PFSK-1 (cell line): ENCODE data around the gene MAP6D1.

ENCODE experiments used
- FOXP2 ChIP-seq: optimal IDR thresholded peaks from 2 replicates; pipeline ENCODE3; 2011; ENCODE audit warnings: borderline replicate concordance, control low read depth, inconsistent platforms; ENCODE audit not compliant: insufficient read depth; ENCODE audit errors: extremely low read length, extremely low read depth
- POLR2AphosphoS5 ChIP-seq: IDR thresholded peaks from 2 replicates; pipeline ENCODE4 v1.6.1; 2012; ENCODE audit warnings: low read depth, mild to moderate bottlenecking, control low read depth, low read length, moderate library complexity
- REST ChIP-seq, 2 experiments: IDR thresholded peaks; 2 replicates each; pipeline versions ENCODE4 v1.6.1 to v1.8.0; 2011 to 2012; ENCODE audit warnings: low read depth in 2 of 2, low read length in 2 of 2, control low read depth in 1 of 2, inconsistent platforms in 1 of 2, mild to moderate bottlenecking in 1 of 2, moderate library complexity in 1 of 2; ENCODE audit not compliant: insufficient read depth in 1 of 2
- SIN3A ChIP-seq: IDR thresholded peaks from 2 replicates; pipeline ENCODE4 v1.6.1; 2012; ENCODE audit warnings: mild to moderate bottlenecking, low read length, moderate library complexity, borderline replicate concordance; ENCODE audit not compliant: insufficient read depth
- TAF1 ChIP-seq: IDR thresholded peaks from 2 replicates; pipeline ENCODE4 v1.6.1; 2012; ENCODE audit warnings: low read length, control low read depth, borderline replicate concordance; ENCODE audit not compliant: insufficient read depth

GRCh38 chr3:183789826-183790225 is 35.6 kb downstream of the MAP6D1 start:
- TF ChIP-seq POLR2AphosphoS5: no peak
- TF ChIP-seq SIN3A: no peak
- TF ChIP-seq REST (IDR thresholded peaks at IDR 0.05; ENCODE audit: insufficient read depth in 1 of 2, low read depth in 2 of 2, low read length in 2 of 2): no peak
- TF ChIP-seq TAF1: no peak
- TF ChIP-seq FOXP2: no peak
